ENCODE results near the gene ANXA5. TPM values are rescaled to one million over a fixed set of nuclear protein-coding genes. Genes with fewer than 3 reads are reported as not detected.
"Not testable (repeated sequence)": the region's sequence is repeated elsewhere in the genome, so short reads cannot be mapped to it uniquely, and the experiment has no call there.

Gene ANXA5
- total and polyA plus RNA-seq, 2 experiments from 2014 or later = 508 to 718 TPM

GRCh38 chr4:121733942-121734341, 37.2 kb upstream of the ANXA5 start:
- Histone ChIP-seq H3K9me3 (ENCODE audit: low read depth) (no peaks in the 10 kb centered on the region), H3K4me2 (no peak overlapping the region), H3K9me2 (replicated peaks; ENCODE audit: insufficient read depth) (no peaks in the 10 kb centered on the region), H3K27me3 (no peaks in the 10 kb centered on the region), H2AFZ (no peak overlapping the region), H3K36me3 (replicated peaks; ENCODE audit: insufficient read depth, low read depth) (no peaks in the 10 kb centered on the region), H3K4me3 (no peak overlapping the region), H3K27ac (no peak overlapping the region), H3K79me2 (no peaks in the 10 kb centered on the region), H3K4me1 (ENCODE audit: insufficient read depth) (no peaks in the 10 kb centered on the region), H4K20me1 (ENCODE audit: insufficient read depth, poor library complexity, severe bottlenecking) (no peaks in the 10 kb centered on the region)
- no peak for TF ChIP-seq CTCF (IDR thresholded peaks at IDR 0.05; ENCODE audit: poor library complexity)
- no peak for TF ChIP-seq EZH2phosphoT487 (IDR thresholded peaks at IDR 0.05; ENCODE audit: low read depth, severe bottlenecking, unreplicated experiment)
- no peak for TF ChIP-seq EZH2 (IDR thresholded peaks at IDR 0.05; ENCODE audit: borderline replicate concordance)
- 86% methylated on average over 1 of the region's 1 CpG for WGBS (ENCODE audit: low lambda C conversion rate, missing lambda C conversion rate)
- DNase-seq (ENCODE audit: low spot score) = no peak

GRCh38 chr4:121729753-121730152, 33.0 kb upstream of the ANXA5 start:
- not testable (repeated sequence) for H3K36me3 ChIP-seq (replicated peaks; ENCODE audit: insufficient read depth, low read depth); H3K4me3 ChIP-seq; H3K4me1 ChIP-seq (ENCODE audit: insufficient read depth); H3K79me2 ChIP-seq; H2AFZ ChIP-seq; DNase-seq (ENCODE audit: low spot score); H3K9me2 ChIP-seq (replicated peaks; ENCODE audit: insufficient read depth); H4K20me1 ChIP-seq (ENCODE audit: insufficient read depth, poor library complexity, severe bottlenecking); H3K9me3 ChIP-seq (ENCODE audit: low read depth); H3K27me3 ChIP-seq; H3K4me2 ChIP-seq; H3K27ac ChIP-seq
- 97% methylated on average over 2 of the region's 2 CpGs for WGBS (ENCODE audit: low lambda C conversion rate, missing lambda C conversion rate)

- Histone ChIP-seq H2AFZ (no peak overlapping the region), H3K27ac (no peak overlapping the region), H3K4me1 (ENCODE audit: insufficient read depth) (no peaks in the 10 kb centered on the region), H3K36me3 (replicated peaks; ENCODE audit: insufficient read depth, low read depth) (no peaks in the 10 kb centered on the region), H3K9me3 (ENCODE audit: low read depth) (no peaks in the 10 kb centered on the region), H4K20me1 (ENCODE audit: insufficient read depth, poor library complexity, severe bottlenecking) (no peaks in the 10 kb centered on the region), H3K9me2 (replicated peaks; ENCODE audit: insufficient read depth) (no peaks in the 10 kb centered on the region), H3K79me2 (no peaks in the 10 kb centered on the region), H3K27me3 (no peaks in the 10 kb centered on the region), H3K4me3 (no peak overlapping the region), H3K4me2 (no peak overlapping the region)
- DNase-seq (ENCODE audit: low spot score) = no peak
- TF ChIP-seq CTCF (IDR thresholded peaks at IDR 0.05; ENCODE audit: poor library complexity) = no peak
- TF ChIP-seq EZH2phosphoT487 (IDR thresholded peaks at IDR 0.05; ENCODE audit: low read depth, severe bottlenecking, unreplicated experiment) = no peak
- no peak for TF ChIP-seq EZH2 (IDR thresholded peaks at IDR 0.05; ENCODE audit: borderline replicate concordance)
- 76% methylated on average over 3 of the region's 3 CpGs for WGBS (ENCODE audit: low lambda C conversion rate, missing lambda C conversion rate)
These were observed 32.0 kb upstream of the ANXA5 start for GRCh38 chr4:121728798-121729226.

GRCh38 chr4:121728066-121728465, 31.3 kb upstream of the ANXA5 start:
- Histone ChIP-seq H3K9me3 (ENCODE audit: low read depth) (no peaks in the 10 kb centered on the region), H3K79me2 (no peaks in the 10 kb centered on the region), H3K4me1 (ENCODE audit: insufficient read depth) (no peaks in the 10 kb centered on the region), H4K20me1 (ENCODE audit: insufficient read depth, poor library complexity, severe bottlenecking) (no peaks in the 10 kb centered on the region), H3K27me3 (no peaks in the 10 kb centered on the region), H3K4me2 (no peak overlapping the region), H3K36me3 (replicated peaks; ENCODE audit: insufficient read depth, low read depth) (no peaks in the 10 kb centered on the region), H3K9me2 (replicated peaks; ENCODE audit: insufficient read depth) (no peaks in the 10 kb centered on the region), H3K4me3 (no peak overlapping the region), H2AFZ (no peak overlapping the region), H3K27ac (no peak overlapping the region)
- TF ChIP-seq EZH2 (IDR thresholded peaks at IDR 0.05; ENCODE audit: borderline replicate concordance) (no peak), EZH2phosphoT487 (IDR thresholded peaks at IDR 0.05; ENCODE audit: low read depth, severe bottlenecking, unreplicated experiment) (no peak), CTCF (IDR thresholded peaks at IDR 0.05; ENCODE audit: poor library complexity) (no peak)
- WGBS (ENCODE audit: low lambda C conversion rate, missing lambda C conversion rate) = 77% methylated on average over 4 of the region's 4 CpGs
- DNase-seq (ENCODE audit: low spot score) = no peak

Data from hepatocyte (in vitro differentiated cells).